Measurements from ENCODE around the gene HYAL3.

GRCh38 chr3:50316657-50317242 lies 17.5 kb upstream of the HYAL3 start:
- TF ChIP-seq CTCF (IDR thresholded peaks at IDR 0.05) (no peak), POLR2A (IDR thresholded peaks at IDR 0.05) (no peak), EP300 (IDR thresholded peaks at IDR 0.05) (no peak), POLR2AphosphoS5 (IDR thresholded peaks at IDR 0.05) (no peak)

Measured in gastroesophageal sphincter (tissue), 3 donors.